T47D (cell line): ENCODE results near the gene DNM3.

ENCODE experiments used
- DNase-seq, 2 experiments: peaks; one replicate each; pipeline versions ENCODE4 v3.0.0 to v3.0.0-alpha.2; 2011 to 2012; ENCODE audit warnings: low read depth in 1 of 2, low spot score in 1 of 2
- JUND ChIP-seq: IDR thresholded peaks from 2 replicates; pipeline ENCODE4 v1.6.1; 2012; ENCODE audit warnings: low read depth
- in situ Hi-C: cut with HindIII; loops from 2 replicates; pipeline ENCODE4 v1.10.0; 2016; ENCODE audit warnings: low sequenced_read_pairs, low pct_unique_long_range_greater_than_20kb

DNM3 gene

GRCh38 chr1:171833091-171833825 is 8.0 kb upstream of the DNM3 start:
- in situ Hi-C loops = no loop called here
- TF ChIP-seq JUND = no peak
- DNase-seq = no peak

GRCh38 chr1:171834821-171835220 is 6.5 kb upstream of the DNM3 start:
- no peak for TF ChIP-seq JUND
- in situ Hi-C loops = no loop called here

GRCh38 chr1:171835891-171836290 is 5.4 kb upstream of the DNM3 start:
- in situ Hi-C loops = no loop called here

More at GRCh38 chr1:171834821-171835220, 6.5 kb upstream of the DNM3 start:
- no peak for DNase-seq

GRCh38 chr1:171841931-171842761 is 848 bp downstream of the DNM3 start:
- in situ Hi-C loops = no loop called here
- no peak for DNase-seq
- no peak for TF ChIP-seq JUND

More at GRCh38 chr1:171835891-171836290, 5.4 kb upstream of the DNM3 start:
- no peak for DNase-seq
- TF ChIP-seq JUND = no peak

GRCh38 chr1:171844381-171844780 is 3.1 kb downstream of the DNM3 start:
- TF ChIP-seq JUND = no peak
- no peak for DNase-seq
- in situ Hi-C loops = no loop called here

- DNase-seq = no peak
- in situ Hi-C loops = no loop called here
- TF ChIP-seq JUND = no peak
These were observed 4.7 kb downstream of the DNM3 start for GRCh38 chr1:171845998-171846397.

GRCh38 chr1:171849245-171849898 is 8.1 kb downstream of the DNM3 start:
- no peak for TF ChIP-seq JUND
- in situ Hi-C loops = no loop called here
- DNase-seq = no peak

- no peak for DNase-seq
- in situ Hi-C loops = no loop called here
- no peak for TF ChIP-seq JUND
These were observed 9.5 kb downstream of the DNM3 start for GRCh38 chr1:171850651-171851350.

- in situ Hi-C loops = no loop called here
- no peak for DNase-seq
- no peak for TF ChIP-seq JUND
These were observed 11.0 kb downstream of the DNM3 start for GRCh38 chr1:171852272-171852671.

- no peak for DNase-seq
- in situ Hi-C loops = no loop called here
- TF ChIP-seq JUND = no peak
These were observed 14.1 kb downstream of the DNM3 start for GRCh38 chr1:171855381-171855780.

GRCh38 chr1:171858696-171859095 is 17.4 kb downstream of the DNM3 start:
- TF ChIP-seq JUND = no peak
- in situ Hi-C loops = no loop called here

GRCh38 chr1:171860696-171861095 is 19.4 kb downstream of the DNM3 start:
- no peak for DNase-seq
- in situ Hi-C loops = no loop called here
- no peak for TF ChIP-seq JUND

More at GRCh38 chr1:171858696-171859095, 17.4 kb downstream of the DNM3 start:
- no peak for DNase-seq
